Measurements from ENCODE around the gene PORCN. TPM values are rescaled to one million over a fixed set of nuclear protein-coding genes. Genes with fewer than 3 reads are reported as not detected.

The PORCN gene
- total and polyA plus RNA-seq, 2 donors (not counting 3 experiments of a cell fraction or from before 2014, with no cell fraction given), result 7.6 to 21.0 TPM

GRCh38 chrX:48538641-48539344, 30.0 kb downstream of the PORCN start:
- H3K27me3 ChIP-seq (ENCODE audit: control insufficient read depth in 2 of 2, insufficient read depth in 2 of 2, low read length in 2 of 2), result no peaks in the 10 kb centered on the region
- TF ChIP-seq POLR2A (IDR thresholded peaks at IDR 0.05; ENCODE audit: low read depth, low read length), result no peak
- no peak for TF ChIP-seq FOS (IDR thresholded peaks at IDR 0.05; ENCODE audit: borderline replicate concordance, insufficient read depth, low read length)
- no peak for TF ChIP-seq EZH2 (IDR thresholded peaks at IDR 0.05; ENCODE audit: borderline replicate concordance, low read depth, low read length, severe bottlenecking)
- TF ChIP-seq, protein P1, sequence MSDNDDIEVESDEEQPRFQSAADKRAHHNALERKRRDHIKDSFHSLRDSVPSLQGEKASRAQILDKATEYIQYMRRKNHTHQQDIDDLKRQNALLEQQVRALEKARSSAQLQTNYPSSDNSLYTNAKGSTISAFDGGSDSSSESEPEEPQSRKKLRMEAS (IDR thresholded peaks at IDR 0.05; ENCODE audit: insufficient read depth, insufficient read length), result no peak
- TF ChIP-seq POLR2AphosphoS5 (IDR thresholded peaks at IDR 0.05; ENCODE audit: insufficient read depth, low read depth, low read length), result no peak
- TF ChIP-seq JUN (IDR thresholded peaks at IDR 0.05; ENCODE audit: borderline replicate concordance, insufficient read depth, insufficient read length, low read depth), result no peak
- TF ChIP-seq, protein P2, sequence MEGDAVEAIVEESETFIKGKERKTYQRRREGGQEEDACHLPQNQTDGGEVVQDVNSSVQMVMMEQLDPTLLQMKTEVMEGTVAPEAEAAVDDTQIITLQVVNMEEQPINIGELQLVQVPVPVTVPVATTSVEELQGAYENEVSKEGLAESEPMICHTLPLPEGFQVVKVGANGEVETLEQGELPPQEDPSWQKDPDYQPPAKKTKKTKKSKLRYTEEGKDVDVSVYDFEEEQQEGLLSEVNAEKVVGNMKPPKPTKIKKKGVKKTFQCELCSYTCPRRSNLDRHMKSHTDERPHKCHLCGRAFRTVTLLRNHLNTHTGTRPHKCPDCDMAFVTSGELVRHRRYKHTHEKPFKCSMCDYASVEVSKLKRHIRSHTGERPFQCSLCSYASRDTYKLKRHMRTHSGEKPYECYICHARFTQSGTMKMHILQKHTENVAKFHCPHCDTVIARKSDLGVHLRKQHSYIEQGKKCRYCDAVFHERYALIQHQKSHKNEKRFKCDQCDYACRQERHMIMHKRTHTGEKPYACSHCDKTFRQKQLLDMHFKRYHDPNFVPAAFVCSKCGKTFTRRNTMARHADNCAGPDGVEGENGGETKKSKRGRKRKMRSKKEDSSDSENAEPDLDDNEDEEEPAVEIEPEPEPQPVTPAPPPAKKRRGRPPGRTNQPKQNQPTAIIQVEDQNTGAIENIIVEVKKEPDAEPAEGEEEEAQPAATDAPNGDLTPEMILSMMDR (IDR thresholded peaks at IDR 0.05; ENCODE audit: extremely low read depth in 1 of 2, insufficient read depth in 1 of 2, low read depth in 1 of 2, low read length in 2 of 2), result no peak
- no peak for TF ChIP-seq MYC (IDR thresholded peaks at IDR 0.05; ENCODE audit: low read depth, low read length)
- no peak for TF ChIP-seq GATA2 (IDR thresholded peaks at IDR 0.05; ENCODE audit: insufficient read depth, insufficient read length, low read depth, low read length)
- ChIA-PET POLR2A (interaction anchor here (1.7 kb wide), 1 partner anchor 36 kb away, joined by 7 read pairs; the partner anchor contains the start of gene RBM3), CTCF (interaction anchor here (1.3 to 1.6 kb wide), 3 partner anchors 10 to 20 kb away, joined by 5 to 11 read pairs (median 8); no protein-coding TSS in a partner anchor)
- BruUV-seq (replicated peaks), result no TSS peak
- peaks cover 13% of the 10 kb centered on the region for H3K79me2 ChIP-seq (ENCODE audit: control insufficient read depth, insufficient read depth, low read length)
- no peak overlapping the region for H3K9ac ChIP-seq (replicated peaks; ENCODE audit: extremely low read depth, insufficient read depth, low read length)
- no peaks in the 10 kb centered on the region for H3K9me1 ChIP-seq (replicated peaks; ENCODE audit: control insufficient read depth, extremely low read depth, insufficient read depth, low read length)
- DNase-seq (ENCODE audit: low read depth, low spot score), result no peak
- H3K4me1 ChIP-seq (ENCODE audit: control insufficient read depth, extremely low read depth, insufficient read depth, low read length), result peaks cover 7% of the 10 kb centered on the region
- no peaks in the 10 kb centered on the region for H3K36me3 ChIP-seq (ENCODE audit: control insufficient read depth in 2 of 2, extremely low read depth in 1 of 2, insufficient read depth in 2 of 2, low read length in 2 of 2)
- no peak overlapping the region for H3K27ac ChIP-seq (ENCODE audit: insufficient read depth, low read depth, low read length)
- intact Hi-C loops (cut with micrococcal nuclease), result loop anchor here (1.0 kb wide), 3 partner anchors 32 to 53 kb away; partner anchors contain the start of gene RBM3
- no peaks in the 10 kb centered on the region for H3K9me3 ChIP-seq (replicated peaks; ENCODE audit: control insufficient read depth, insufficient read depth, low read length)
- peak overlapping the region; percentile 39 for H2AFZ ChIP-seq (ENCODE audit: low read depth, low read length)
- no peaks in the 10 kb centered on the region for H4K20me1 ChIP-seq (replicated peaks; ENCODE audit: control insufficient read depth, extremely low read depth, insufficient read depth, low read length)
- FAIRE-seq, result no peak
- dilution Hi-C loops (cut with MboI; ENCODE audit: extremely low pct_ligation_motif_present, low sequenced_read_pairs), result no loop called here
- H3K4me3 ChIP-seq (replicated peaks in 1 of 3; ENCODE audit: insufficient read depth in 1 of 3, low read depth in 1 of 3, low read length in 3 of 3), result no peak overlapping the region
- no peak overlapping the region for H3K4me2 ChIP-seq (ENCODE audit: insufficient read depth, low read length)
